Heart left ventricle (tissue), 16 donors: ENCODE measurements around the gene NUTM2D. TPM values are rescaled to one million over a fixed set of nuclear protein-coding genes. Genes with fewer than 3 reads are reported as not detected.
"Not testable (repeated sequence)": the region's sequence is repeated elsewhere in the genome, so short reads cannot be mapped to it uniquely, and the experiment has no call there.

Source experiments
- ATAC-seq, 4 donors: fragments of 200-7000 bp; cut with Tn5 transposase; one replicate each; pipeline ENCODE4 v1.9.1; 2020 to 2022; ENCODE audit warnings: moderate library complexity in 4 of 4, mild to moderate bottlenecking in 3 of 4, moderate number of reproducible peaks in 1 of 4
- DNase-seq, 5 donors: peaks; one replicate each; pipeline ENCODE4 v3.0.0-alpha.2; 2020
- H3K27ac ChIP-seq, 12 donors: fragments of 200-600 bp; sonication (generic) in 4 of 12; one replicate each; pipeline versions ENCODE4 v1.5.0 to v1.8.0; 2016 to 2022; ENCODE audit warnings: mild to moderate bottlenecking in 2 of 12
- H3K27me3 ChIP-seq, 9 donors: fragments of 200-600 bp; sonication (generic) in 2 of 9; one replicate each; pipeline versions ENCODE4 v1.5.1 to v1.8.0; 2016 to 2022; ENCODE audit warnings: mild to moderate bottlenecking in 3 of 9
- H3K36me3 ChIP-seq, 9 donors: fragments of 200-600 bp; sonication (generic) in 2 of 9; one replicate each; pipeline versions ENCODE4 v1.5.0 to v1.8.0; 2018 to 2022; ENCODE audit warnings: mild to moderate bottlenecking in 2 of 9
- H3K4me1 ChIP-seq, 12 donors: fragments of 200-600 bp; sonication (generic) in 4 of 12; one replicate each; pipeline versions ENCODE4 v1.5.0 to v1.8.0; 2016 to 2022; ENCODE audit warnings: mild to moderate bottlenecking in 3 of 12
- H3K4me3 ChIP-seq, 12 donors: fragments of 200-600 bp; sonication (generic) in 4 of 12; one replicate each; pipeline versions ENCODE4 v1.5.0 to v1.8.0; 2017 to 2022; ENCODE audit warnings: mild to moderate bottlenecking in 9 of 12, moderate library complexity in 4 of 12
- H3K9me3 ChIP-seq, 12 donors: fragments of 200-600 bp; sonication (generic) in 4 of 12; one replicate each; pipeline versions ENCODE4 v1.5.0 to v1.8.0; 2016 to 2022; ENCODE audit warnings: mild to moderate bottlenecking in 1 of 12
- WGBS, 4 donors: extraction: QIAGEN DNeasy Blood & Tissue Kit in 2 of 4; methylation state at CpG; one replicate each; pipeline versions ENCODE4 v1.1.5 to v1.1.7; 2013 to 2018; 5-methylcytosine and 5-hydroxymethylcytosine counted together
- intact Hi-C, 10 donors: fragments of 100-400 bp; cut with DNase I; formaldehyde crosslinking; loops; one replicate each; pipeline versions ENCODE4 v1.11.1 to v1.14.2; 2022
- polyA plus RNA-seq, 2 donors: library from polyadenylated mRNA; stranded (reverse); fragments of 200-250 nt; gene quantifications; one replicate each; pipeline ENCODE4 v1.2.3, GENCODE V29; 2013
- total RNA-seq, 9 donors: library from RNA; depleted of rRNA in 2 of 9; stranded (reverse); fragments of >200 nt in 2 of 9; fragmentation: NEBNext Ultra II Directional in 3 of 9; extraction: Animal tissue kit (Norgen Biotek cat#: 25700) in 3 of 9; gene quantifications; one replicate each; pipeline versions ENCODE4 v1.1.0 to v1.2.4, GENCODE V29; 2016 to 2023
- donor health status: ischemic (EF 13 %, LVEDD 7.1; RV severe dilation, severe dysfunction).
- donor health status: healthy with polysubstance abuse.
- donor health status: DM: no; HTN: yes; CAD: no.
- donor health status: DM: no; HTN: no; CAD: no.
- donor health status: ischemic (EF 25% LVEDD 6.9; RV normal size, moderate dysfunction).
- donor health status: ischemic (EF 25% LVEDD 5.7; RV mildly dilated, moderate dysfunction).
- donor health status: healthy.
- donor health status: DM: yes; HTN: yes; CAD: no.
- donor health status: ischemic (EF 35%, LVEDD 5.7; RV mildly dilated, moderate dysfunction).
- donor health status: nonischemic (EF 11% LVEDD 7.7; RV severe dilation, severe dysfunction).
- donor health status: DM: yes; HTN: yes; CAD: no.
- donor health status: PGD.
- donor health status: ischemic (EF 29% LVEDD 5.4; RV normal size, mild dysfunction).
- donor health status: nonischemic (EF 23%, LVEDD 6.1; RV moderate dilation, normal function).

The NUTM2D gene
- total and polyA plus RNA-seq, 11 donors = 1.6 to 11.3 (median 5.2) TPM

DNA sequence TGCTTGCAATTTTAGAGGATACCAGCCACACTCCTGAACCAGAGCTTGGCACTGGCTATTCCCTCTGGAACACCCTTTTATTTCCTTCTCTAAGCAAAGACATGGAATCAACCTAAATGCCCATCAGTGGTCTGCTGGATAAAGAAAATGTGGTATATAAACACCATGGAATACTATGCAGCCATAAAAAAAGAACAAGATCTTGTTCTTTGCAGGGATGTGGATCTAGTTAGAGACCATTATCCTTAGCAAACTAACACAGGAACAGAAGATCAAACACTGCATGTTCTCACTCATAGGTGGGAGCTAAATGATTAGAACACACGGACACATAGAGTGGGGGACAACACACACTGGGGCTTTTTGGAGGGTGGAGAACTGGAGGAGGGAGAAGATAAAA is 56.4 kb downstream of the NUTM2D start:
- H3K4me1 ChIP-seq, H3K4me3 ChIP-seq, intact Hi-C loops, H3K9me3 ChIP-seq, H3K27ac ChIP-seq, H3K36me3 ChIP-seq, DNase-seq, ATAC-seq: not testable (repeated sequence)
- H3K27me3 ChIP-seq = peaks cover 0 to 16% (median 0%) of the 10 kb centered on the region in 9 donors
- WGBS, 4 donors = 92 to 94% (median 93%) methylated on average over 1 of the region's 1 CpG

Other genes with a start within 250 kb of the NUTM2D start
- 1 to 10 TPM in 6 of 9 donors, under 1 TPM in 3; 0.56 to 3.3 (median 1.6) TPM for gene NUTM2A, start 132.3 kb upstream of the NUTM2D start, total RNA-seq
- 1 to 10 TPM; 1.1 to 3.8 TPM for gene NUTM2A, start 132.3 kb upstream of the NUTM2D start, polyA plus RNA-seq
- gene MINPP1, start 147.1 kb downstream of the NUTM2D start, total RNA-seq = 10 to 100 TPM in 1 of 9 donors, 1 to 10 TPM in 8; 5.5 to 10.0 (median 6.8) TPM
- gene MINPP1, start 147.1 kb downstream of the NUTM2D start, polyA plus RNA-seq = 1 to 10 TPM; 4.9 to 6.2 TPM